Neutrophil (primary cell): ENCODE results near the gene USP6NL.

Experiments
- H3K27ac ChIP-seq: fragments of 200-600 bp; sonication (generic); 2 replicates; pipeline ENCODE4 v1.5.1; 2016; ENCODE audit warnings: mild to moderate bottlenecking, moderate library complexity
- H3K27me3 ChIP-seq: fragments of 200-600 bp; sonication (generic); 2 replicates; pipeline ENCODE4 v1.6.0; 2016; ENCODE audit warnings: mild to moderate bottlenecking
- H3K36me3 ChIP-seq: fragments of 200-600 bp; sonication (generic); 2 replicates; pipeline ENCODE4 v1.5.1; 2017
- H3K4me1 ChIP-seq, 2 experiments: fragments of 200-600 bp in 1 of 2; sonication (generic) in 1 of 2; 1 replicate in 1 of 2; 2 replicates in 1 of 2; pipeline versions ENCODE4 v1.5.1 to v1.6.1; 2013 to 2016; ENCODE audit warnings: low read depth in 1 of 2, low read length in 1 of 2, mild to moderate bottlenecking in 1 of 2, moderate library complexity in 1 of 2; ENCODE audit not compliant: control insufficient read depth in 1 of 2, insufficient read depth in 1 of 2
- H3K4me3 ChIP-seq, 2 experiments: fragments of 200-600 bp in 1 of 2; sonication (generic) in 1 of 2; 1 replicate in 1 of 2; 2 replicates in 1 of 2; pipeline ENCODE4 v1.5.1; 2013 to 2016; ENCODE audit warnings: low read depth in 1 of 2, low read length in 1 of 2, mild to moderate bottlenecking in 1 of 2, moderate library complexity in 1 of 2
- H3K9me3 ChIP-seq: fragments of 200-600 bp; sonication (generic); 2 replicates; pipeline ENCODE4 v1.5.1; 2016
- TF ChIP-seq, protein P1 (sequence below): fragments of 200-600 bp; sonication (generic); IDR thresholded peaks from 2 replicates; pipeline ENCODE4 v1.5.1; 2016; ENCODE audit warnings: antibody characterized with exemption

The USP6NL gene

DNA sequence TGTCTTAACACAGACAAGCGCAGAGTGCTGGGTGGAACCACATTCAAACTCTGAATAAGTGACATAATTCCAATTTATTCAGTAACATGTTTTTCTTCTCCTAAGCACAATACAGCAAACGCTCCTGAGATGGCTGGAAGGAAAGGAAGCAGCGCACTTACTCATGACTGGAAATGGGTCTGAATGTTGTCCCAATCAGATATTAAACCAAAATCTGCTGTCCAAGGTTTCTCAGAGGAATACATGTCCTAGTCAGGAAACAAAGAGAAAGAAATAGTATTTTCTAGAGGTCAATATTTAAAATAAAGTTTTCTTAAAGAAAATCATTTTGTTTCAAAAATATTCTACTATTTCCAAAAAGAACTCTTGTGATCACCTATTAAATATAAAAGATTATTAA lies 14.0 kb downstream of the USP6NL start:
- H3K4me1 ChIP-seq: peaks cover 5 to 12% of the 10 kb centered on the region in 2 experiments
- H3K4me3 ChIP-seq: no peak overlapping the region
- H3K27ac ChIP-seq: no peak overlapping the region
- H3K9me3 ChIP-seq: no peaks in the 10 kb centered on the region
- no peaks in the 10 kb centered on the region for H3K36me3 ChIP-seq
- no peaks in the 10 kb centered on the region for H3K27me3 ChIP-seq
- TF ChIP-seq, protein P1, sequence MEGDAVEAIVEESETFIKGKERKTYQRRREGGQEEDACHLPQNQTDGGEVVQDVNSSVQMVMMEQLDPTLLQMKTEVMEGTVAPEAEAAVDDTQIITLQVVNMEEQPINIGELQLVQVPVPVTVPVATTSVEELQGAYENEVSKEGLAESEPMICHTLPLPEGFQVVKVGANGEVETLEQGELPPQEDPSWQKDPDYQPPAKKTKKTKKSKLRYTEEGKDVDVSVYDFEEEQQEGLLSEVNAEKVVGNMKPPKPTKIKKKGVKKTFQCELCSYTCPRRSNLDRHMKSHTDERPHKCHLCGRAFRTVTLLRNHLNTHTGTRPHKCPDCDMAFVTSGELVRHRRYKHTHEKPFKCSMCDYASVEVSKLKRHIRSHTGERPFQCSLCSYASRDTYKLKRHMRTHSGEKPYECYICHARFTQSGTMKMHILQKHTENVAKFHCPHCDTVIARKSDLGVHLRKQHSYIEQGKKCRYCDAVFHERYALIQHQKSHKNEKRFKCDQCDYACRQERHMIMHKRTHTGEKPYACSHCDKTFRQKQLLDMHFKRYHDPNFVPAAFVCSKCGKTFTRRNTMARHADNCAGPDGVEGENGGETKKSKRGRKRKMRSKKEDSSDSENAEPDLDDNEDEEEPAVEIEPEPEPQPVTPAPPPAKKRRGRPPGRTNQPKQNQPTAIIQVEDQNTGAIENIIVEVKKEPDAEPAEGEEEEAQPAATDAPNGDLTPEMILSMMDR: no peak

DNA sequence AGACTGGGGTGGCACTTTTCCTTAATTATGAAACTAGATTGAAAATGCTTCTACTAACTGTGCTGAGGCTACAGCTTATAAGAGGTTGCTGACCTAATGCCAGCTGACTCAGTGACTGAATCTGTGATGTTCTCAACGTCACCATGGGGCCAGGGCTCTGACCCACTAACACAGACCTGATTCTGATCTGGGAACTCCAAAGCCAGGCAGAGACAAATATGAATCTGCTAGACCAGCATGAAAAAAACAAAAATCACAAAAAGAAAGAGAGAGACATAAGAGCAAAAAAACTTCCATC lies 16.1 kb downstream of the USP6NL start:
- H3K4me3 ChIP-seq: no peak overlapping the region
- no peaks in the 10 kb centered on the region for H3K27me3 ChIP-seq
- no peak overlapping the region for H3K27ac ChIP-seq
- TF ChIP-seq, protein P1: no peak
- peaks cover 5 to 12% of the 10 kb centered on the region in 2 experiments for H3K4me1 ChIP-seq
- H3K9me3 ChIP-seq: no peaks in the 10 kb centered on the region
- no peaks in the 10 kb centered on the region for H3K36me3 ChIP-seq

DNA sequence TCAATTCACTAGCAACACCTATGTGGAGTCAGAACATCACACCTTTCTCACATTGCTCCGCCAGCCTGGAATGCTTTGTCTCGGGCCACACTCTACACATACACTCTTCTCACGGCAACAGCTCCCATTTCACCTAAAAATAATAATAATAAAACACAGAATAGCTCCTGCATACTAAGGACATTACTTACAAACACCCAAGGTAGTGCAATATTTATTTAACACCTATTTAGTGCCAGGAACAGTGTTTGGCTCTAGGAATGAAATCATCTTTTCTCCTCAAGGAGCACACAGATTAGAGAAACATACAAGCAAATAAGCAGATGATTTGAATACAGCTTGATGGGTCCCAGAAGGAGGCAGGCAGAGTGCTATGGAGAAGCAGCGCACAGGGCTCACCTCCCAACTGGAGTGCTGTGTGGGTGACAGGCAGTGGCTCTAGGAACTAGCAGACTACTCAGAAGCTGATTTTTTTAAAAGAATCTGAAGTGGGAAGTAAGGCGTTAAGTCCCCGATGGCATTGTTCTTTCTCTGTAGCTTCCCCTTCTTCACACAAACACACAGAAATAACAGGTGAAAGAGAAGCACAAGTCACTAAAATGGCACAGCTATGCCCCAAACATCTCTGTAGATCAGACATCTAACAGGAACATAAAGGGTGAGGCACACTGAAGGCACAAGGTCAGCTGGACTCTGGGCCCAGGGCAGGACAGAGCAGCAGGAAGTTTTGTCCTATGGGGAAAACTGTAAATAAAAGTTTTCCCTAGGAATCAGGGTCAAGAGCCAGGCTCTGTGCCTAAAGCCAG lies 16.7 kb downstream of the USP6NL start:
- TF ChIP-seq, protein P1: no peak
- Histone ChIP-seq H3K27ac (no peak overlapping the region), H3K27me3 (no peaks in the 10 kb centered on the region), H3K9me3 (no peaks in the 10 kb centered on the region), H3K4me3 (no peak overlapping the region), H3K36me3 (no peaks in the 10 kb centered on the region), H3K4me1 (peaks cover 5 to 12% of the 10 kb centered on the region in 2 experiments)

DNA sequence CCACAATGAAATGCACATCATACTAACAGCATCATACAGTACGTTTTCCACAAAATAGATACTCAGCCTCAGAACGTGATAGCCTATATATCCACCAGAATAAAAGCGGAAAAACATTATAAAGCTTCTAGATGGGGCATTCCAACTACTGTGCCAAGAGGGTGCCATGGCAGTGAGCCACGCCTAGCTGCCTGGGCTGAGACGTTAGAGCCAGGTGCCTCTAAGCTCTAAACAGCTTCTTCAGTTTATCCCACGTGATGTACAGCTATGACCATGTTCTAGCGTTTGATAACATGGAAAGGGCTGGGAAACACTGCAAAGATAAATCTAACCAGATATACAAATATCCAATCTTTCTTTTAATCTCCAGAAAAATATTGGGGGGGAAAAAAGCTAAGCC lies 17.8 kb downstream of the USP6NL start:
- Histone ChIP-seq H3K9me3 (no peaks in the 10 kb centered on the region), H3K4me1 (peaks cover 5 to 8% of the 10 kb centered on the region in 2 experiments), H3K27ac (no peak overlapping the region), H3K27me3 (no peaks in the 10 kb centered on the region), H3K36me3 (no peaks in the 10 kb centered on the region), H3K4me3 (no peak overlapping the region)
- TF ChIP-seq, protein P1: no peak

DNA sequence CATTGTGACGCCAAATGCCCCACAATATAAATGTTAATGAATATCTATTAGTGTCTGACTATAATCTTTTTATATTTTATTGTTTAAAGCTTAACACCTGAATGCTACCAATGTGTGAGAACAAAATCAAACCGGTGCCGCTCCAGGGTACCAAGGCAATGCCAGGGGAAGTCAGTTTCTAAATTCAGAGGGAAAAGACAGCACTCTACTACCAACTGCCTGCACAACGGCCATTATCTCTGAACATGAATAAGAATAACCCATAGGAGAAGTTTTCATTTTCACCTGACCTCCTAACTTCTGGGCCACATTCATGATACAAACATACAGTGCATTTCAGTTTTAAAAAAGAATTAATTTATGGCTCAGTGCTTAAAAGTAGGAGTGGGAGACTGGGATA lies 21.7 kb downstream of the USP6NL start:
- TF ChIP-seq, protein P1: no peak
- Histone ChIP-seq H3K36me3 (no peaks in the 10 kb centered on the region), H3K27me3 (no peaks in the 10 kb centered on the region), H3K9me3 (no peaks in the 10 kb centered on the region), H3K4me1 (peaks cover 15 to 16% of the 10 kb centered on the region in 2 experiments), H3K4me3 (no peak overlapping the region), H3K27ac (no peak overlapping the region)
